MM.1S (cell line): Measurements from ENCODE around the gene CFAP99.

Experiments
- CTCF ChIP-seq: fragments of 300-600 bp; sonication (generic); IDR thresholded peaks from 2 replicates; pipeline ENCODE4 v1.5.1; 2016; ENCODE audit warnings: antibody characterized with exemption, low read length, mixed read lengths
- EZH2 ChIP-seq: fragments of 300-600 bp; sonication (generic); optimal IDR thresholded peaks from 2 replicates; pipeline ENCODE3; 2017; ENCODE audit warnings: low read depth, mild to moderate bottlenecking, antibody characterized with exemption, low read length, mixed read lengths
- EZH2phosphoT487 ChIP-seq: fragments of 300-600 bp; sonication (generic); IDR thresholded peaks from 2 replicates; pipeline ENCODE4 v1.6.1; 2018; ENCODE audit warnings: antibody characterized with exemption, low read length

GRCh38 chr4:2390784-2391421 is 27.9 kb upstream of the CFAP99 start:
- no peak for TF ChIP-seq EZH2
- TF ChIP-seq CTCF: no peak
- no peak for TF ChIP-seq EZH2phosphoT487
